Measurements from ENCODE around the gene KLHL10. TPM values are rescaled to one million over a fixed set of nuclear protein-coding genes. Genes with fewer than 3 reads are reported as not detected.

KLHL10 gene
- total RNA-seq, 4 donors from 2014 or later: 0.62 to 2.7 (median 1.4) TPM

GRCh38 chr17:41888332-41888965 is 50.8 kb downstream of the KLHL10 start:
- H3K27ac ChIP-seq: no peak overlapping the region
- H3K4me1 ChIP-seq: no peaks in the 10 kb centered on the region
- no peaks in the 10 kb centered on the region for H3K9me3 ChIP-seq
- TF ChIP-seq POLR2A (IDR thresholded peaks at IDR 0.05) (no peak), POLR2AphosphoS5 (IDR thresholded peaks at IDR 0.05) (no peak), CTCF (IDR thresholded peaks at IDR 0.05) (no peak), EP300 (IDR thresholded peaks at IDR 0.05) (no peak)
- no peak for ATAC-seq
- H3K27me3 ChIP-seq: no peaks in the 10 kb centered on the region
- H3K4me3 ChIP-seq: no peak overlapping the region
- 83% methylated on average over 2 of the region's 6 CpGs; no CpG with 5 or more reads in 1 of the 2 donors for WGBS, 2 donors (ENCODE audit: low coverage in 1 of 2)
- peaks cover 0 to 100% of the 10 kb centered on the region in 2 donors for H3K36me3 ChIP-seq

- ATAC-seq: no peak
- 83 to 88% methylated on average over 1 to 7 of the region's 7 CpGs for WGBS, 2 donors (ENCODE audit: low coverage in 1 of 2)
- Histone ChIP-seq H3K9me3 (no peaks in the 10 kb centered on the region), H3K27me3 (no peaks in the 10 kb centered on the region), H3K27ac (no peak overlapping the region), H3K4me3 (no peak overlapping the region), H3K4me1 (peaks cover 0 to 20% (median 4%) of the 10 kb centered on the region in 3 donors), H3K36me3 (peaks cover 0 to 100% of the 10 kb centered on the region in 2 donors)
- TF ChIP-seq CTCF (IDR thresholded peaks at IDR 0.05) (no peak), POLR2AphosphoS5 (IDR thresholded peaks at IDR 0.05) (no peak), EP300 (IDR thresholded peaks at IDR 0.05) (no peak), POLR2A (IDR thresholded peaks at IDR 0.05) (no peak)
Measured at GRCh38 chr17:41891135-41892020, 53.8 kb downstream of the KLHL10 start.

GRCh38 chr17:41892021-41892376 is 54.4 kb downstream of the KLHL10 start:
- Histone ChIP-seq H3K36me3 (peaks cover 0 to 100% of the 10 kb centered on the region in 2 donors), H3K4me1 (peaks cover 0 to 21% (median 4%) of the 10 kb centered on the region in 3 donors), H3K9me3 (no peaks in the 10 kb centered on the region), H3K4me3 (no peak overlapping the region), H3K27me3 (no peaks in the 10 kb centered on the region), H3K27ac (no peak overlapping the region)
- ATAC-seq: no peak
- TF ChIP-seq EP300 (IDR thresholded peaks at IDR 0.05): no peak
- no peak for TF ChIP-seq POLR2A (IDR thresholded peaks at IDR 0.05)
- TF ChIP-seq POLR2AphosphoS5 (IDR thresholded peaks at IDR 0.05): no peak
- no peak for TF ChIP-seq CTCF (IDR thresholded peaks at IDR 0.05)
- WGBS, 2 donors (ENCODE audit: low coverage in 1 of 2): 100% methylated on average over 1 of the region's 4 CpGs; no CpG with 5 or more reads in 1 of the 2 donors

- no peaks in the 10 kb centered on the region for H3K9me3 ChIP-seq
- H3K27ac ChIP-seq: no peak overlapping the region
- H3K4me1 ChIP-seq: peaks cover 0 to 21% (median 4%) of the 10 kb centered on the region in 3 donors
- 78 to 86% methylated on average over 3 of the region's 3 CpGs for WGBS, 2 donors (ENCODE audit: low coverage in 1 of 2)
- H3K27me3 ChIP-seq: no peaks in the 10 kb centered on the region
- TF ChIP-seq CTCF (IDR thresholded peaks at IDR 0.05): no peak
- no peak for TF ChIP-seq EP300 (IDR thresholded peaks at IDR 0.05)
- TF ChIP-seq POLR2AphosphoS5 (IDR thresholded peaks at IDR 0.05): no peak
- TF ChIP-seq POLR2A (IDR thresholded peaks at IDR 0.05): no peak
- H3K36me3 ChIP-seq: peaks cover 0 to 100% of the 10 kb centered on the region in 2 donors
- no peak overlapping the region for H3K4me3 ChIP-seq
- ATAC-seq: no peak
Measured at GRCh38 chr17:41893384-41893783, 55.8 kb downstream of the KLHL10 start.
